IPS-11a (cell line): ENCODE results near the gene KIF23.

ENCODE experiments used
- H3K4me3 ChIP-seq: one replicate; pipeline ENCODE4 v1.5.1; 2013; ENCODE audit warnings: low read depth, low read length, control low read depth

The KIF23 gene

DNA sequence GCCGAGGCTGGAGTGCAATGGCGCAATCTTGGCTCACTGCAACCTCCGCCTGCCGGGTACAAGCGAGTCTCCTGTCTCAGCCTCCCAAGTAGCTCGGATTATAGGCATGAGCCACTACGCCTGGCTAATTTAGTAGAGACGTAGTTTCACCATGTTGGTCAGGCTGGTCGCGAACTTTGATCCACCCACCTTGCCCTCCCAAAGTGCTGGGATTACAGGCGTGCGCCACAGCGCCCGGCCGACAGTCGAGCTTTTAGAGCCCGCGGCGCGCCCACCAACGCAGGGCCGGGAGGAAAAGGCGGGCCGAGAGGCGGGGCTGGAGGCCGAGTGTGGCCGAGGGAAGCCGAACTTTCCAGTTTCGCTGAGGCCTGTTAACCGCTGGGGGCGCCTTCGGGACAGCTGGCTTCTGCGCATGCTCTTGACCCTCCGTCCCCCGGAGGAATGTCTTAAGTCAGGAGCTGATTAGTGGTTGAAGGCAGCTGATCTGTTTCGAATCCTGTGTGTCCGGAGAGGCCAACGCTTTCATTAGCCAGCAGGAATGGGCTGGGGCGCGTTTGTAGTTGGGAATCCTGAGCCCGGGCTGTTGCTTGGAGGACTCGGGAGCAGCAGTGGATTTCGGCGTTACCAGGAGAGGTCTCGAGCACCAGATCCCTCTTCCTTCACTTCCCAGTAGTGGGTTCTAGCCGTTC is 48.5 kb downstream of the KIF23 start:
- peak overlapping the region; percentile 36 for H3K4me3 ChIP-seq

DNA sequence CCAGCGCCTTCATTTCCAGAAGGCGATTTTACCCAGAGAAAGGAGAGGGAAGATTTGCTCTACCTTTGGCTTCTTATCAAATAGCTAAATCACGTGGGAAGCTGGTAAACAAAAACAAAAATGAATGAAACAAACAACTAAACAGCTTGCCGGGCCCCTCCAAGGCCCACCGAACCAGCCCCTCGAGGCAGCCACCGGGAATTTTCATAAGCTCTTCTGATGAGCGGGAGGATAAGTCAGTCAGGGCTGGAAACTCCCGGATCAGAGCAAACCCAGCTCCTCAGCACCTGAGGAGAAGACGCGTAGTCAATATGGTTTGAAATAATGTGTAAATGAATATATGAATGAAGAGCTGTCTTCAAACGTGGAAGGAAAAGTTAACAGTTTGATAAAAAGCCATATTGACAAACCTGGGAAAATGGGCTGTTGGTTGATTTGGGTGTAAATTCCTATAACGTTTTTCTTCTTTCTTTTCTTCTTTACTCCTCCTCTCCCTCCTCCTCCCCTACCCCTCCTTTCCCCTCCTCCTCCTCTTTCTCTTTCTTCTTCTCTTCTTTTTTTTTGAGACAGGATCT is 49.1 kb downstream of the KIF23 start:
- H3K4me3 ChIP-seq: peak overlapping the region; percentile 36

DNA sequence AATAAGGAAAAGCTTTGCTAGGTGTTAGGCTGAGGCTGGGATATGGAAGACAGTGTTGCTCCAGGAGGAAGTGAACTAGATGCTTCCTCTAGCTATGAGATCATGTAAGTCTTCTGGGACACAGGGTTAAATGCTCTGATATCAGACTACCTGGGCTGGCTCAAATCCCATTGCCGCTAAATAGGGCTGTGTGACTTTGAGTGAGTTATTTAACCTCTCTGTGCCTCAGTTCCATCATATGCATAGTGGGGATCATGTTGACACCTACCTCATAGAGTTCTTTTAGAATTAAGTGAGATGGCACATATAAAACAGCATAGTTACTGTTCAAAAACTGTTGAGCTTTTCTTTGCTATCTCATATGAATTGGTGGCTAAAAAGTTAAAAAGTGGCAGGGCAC is 51.1 kb downstream of the KIF23 start:
- H3K4me3 ChIP-seq: no peak overlapping the region

DNA sequence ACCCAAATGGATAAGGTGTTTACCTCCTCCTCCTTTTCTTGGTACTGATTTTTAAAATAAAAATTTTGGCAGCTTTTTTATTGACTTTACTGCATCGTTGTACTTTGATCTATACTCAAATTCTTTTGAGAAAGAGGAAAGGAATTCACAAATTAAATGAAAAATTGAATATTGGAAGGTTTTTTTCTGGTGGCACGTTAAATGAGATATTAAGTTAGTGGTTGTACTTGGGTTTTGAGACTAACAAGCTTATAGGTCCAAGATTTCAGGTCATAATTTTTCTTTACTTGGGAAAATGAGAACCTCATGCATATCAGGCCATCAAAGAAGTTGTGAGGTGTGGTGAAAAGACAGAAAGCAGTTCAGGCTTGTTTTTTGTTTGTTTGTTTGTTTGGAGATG is 52.6 kb downstream of the KIF23 start:
- no peak overlapping the region for H3K4me3 ChIP-seq

DNA sequence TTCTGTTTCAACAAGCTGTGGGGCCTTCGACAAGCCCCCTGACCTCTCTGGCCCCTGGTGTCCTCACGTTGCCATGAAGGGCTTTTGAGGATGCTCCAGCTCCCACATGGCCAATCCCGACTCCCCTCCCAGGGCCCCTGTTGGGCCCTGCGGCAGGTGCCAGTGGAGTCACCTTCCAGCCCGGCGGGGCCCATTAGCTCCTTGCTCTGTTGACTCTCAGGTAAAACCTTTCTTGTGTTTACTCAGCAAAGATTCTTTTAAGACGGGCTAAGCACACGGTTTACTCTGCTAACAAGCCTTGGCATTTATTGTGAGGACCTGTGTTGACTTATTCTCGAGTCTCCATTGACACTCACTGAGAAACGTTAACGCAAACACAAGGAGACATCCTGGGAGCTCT is 53.5 kb downstream of the KIF23 start:
- no peak overlapping the region for H3K4me3 ChIP-seq

DNA sequence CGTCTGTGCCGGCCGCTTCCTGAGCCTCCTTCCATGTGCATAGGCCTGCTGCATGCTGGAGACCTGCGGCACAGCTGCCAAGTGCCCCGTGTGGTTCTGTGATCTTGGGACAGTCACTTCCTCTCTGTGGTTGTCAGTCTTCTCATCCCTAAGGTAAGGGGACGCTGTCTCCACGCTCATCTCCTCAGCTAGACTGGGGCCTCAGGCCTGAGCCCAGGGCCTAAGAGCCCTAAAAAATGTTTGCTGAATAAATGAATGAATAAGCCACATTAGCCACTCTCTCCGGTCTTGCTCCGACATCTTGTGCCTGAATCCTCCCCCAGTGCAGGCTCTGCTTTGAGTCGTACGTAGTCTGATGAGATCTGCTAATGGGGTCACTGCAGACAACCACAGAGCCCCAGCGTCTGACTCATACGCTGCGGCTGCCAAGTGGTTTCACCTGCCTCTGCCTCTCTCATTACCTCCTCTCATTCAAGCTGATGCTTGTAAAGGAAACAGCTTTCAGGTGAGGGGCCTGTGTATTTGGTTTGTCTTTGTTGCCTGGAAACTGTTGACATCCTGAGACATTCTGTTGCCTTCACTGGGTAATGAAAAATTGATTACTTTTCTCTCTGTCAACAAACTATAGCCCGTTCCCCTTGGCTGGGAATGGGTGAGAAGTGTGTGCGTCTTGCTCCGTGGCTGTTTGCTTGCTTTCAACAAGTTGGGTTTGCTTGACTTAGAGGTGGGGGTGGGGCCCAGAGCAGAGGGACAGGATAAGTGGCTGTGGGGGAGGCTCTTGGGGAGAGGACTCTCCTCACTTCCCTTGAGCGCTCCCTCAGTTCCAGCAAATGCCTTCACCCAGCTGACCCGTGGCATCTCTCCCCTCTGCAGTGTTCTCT is 54.3 kb downstream of the KIF23 start:
- no peak overlapping the region for H3K4me3 ChIP-seq

DNA sequence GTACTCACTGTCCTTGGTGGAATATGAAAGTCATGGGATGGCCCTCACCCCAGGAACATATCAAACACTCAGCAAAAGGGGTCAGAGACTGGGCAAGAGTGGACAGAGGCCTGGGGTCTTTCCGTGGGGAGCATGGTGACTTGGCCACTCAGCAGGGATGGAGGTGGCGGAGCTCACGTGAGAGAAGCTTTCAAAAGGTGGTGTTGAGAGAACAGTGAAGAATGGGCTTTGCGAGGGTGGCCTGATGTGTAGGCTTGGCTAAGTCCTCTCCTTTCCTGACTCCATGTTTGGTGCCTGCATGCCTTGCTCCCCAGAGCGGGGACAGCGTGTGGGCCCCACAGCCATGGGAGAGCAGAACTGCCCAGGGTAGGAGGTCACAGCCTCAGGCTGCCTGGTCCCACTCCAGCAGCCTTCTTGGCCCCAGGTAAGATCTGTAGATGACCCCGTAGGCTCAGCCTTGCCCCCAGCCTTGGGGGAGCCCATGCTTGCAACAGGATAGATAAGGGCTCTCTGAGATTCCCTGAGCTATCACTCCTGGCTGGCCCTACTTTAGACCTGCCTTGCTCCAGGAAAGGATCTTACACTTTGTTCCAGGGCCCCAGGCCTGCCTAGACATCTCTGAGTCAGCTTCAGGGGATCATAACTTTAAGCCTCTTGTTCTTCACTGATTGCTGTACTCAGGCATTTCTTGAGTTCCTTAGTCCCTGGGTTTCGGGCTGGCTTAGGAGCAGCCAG is 55.5 kb downstream of the KIF23 start:
- H3K4me3 ChIP-seq: no peak overlapping the region

DNA sequence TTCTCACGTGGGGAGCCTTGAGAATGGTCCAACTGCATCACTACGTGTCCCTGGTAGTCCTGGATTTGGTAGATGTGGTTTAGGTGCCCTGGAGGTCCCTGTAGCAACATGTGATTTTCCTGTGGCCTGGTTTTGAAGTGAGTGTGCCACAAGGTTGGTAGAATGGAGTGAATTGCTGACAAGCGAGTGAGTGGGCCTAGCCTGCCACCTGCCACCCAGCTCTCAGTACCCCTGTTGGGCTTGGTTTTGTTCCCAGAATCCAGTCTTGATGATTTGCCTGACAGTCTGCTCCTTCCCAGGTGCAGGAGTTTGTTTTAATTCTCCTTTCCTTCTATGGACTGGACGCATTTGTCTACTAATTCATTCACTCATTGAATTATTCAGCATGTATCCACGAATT is 57.9 kb downstream of the KIF23 start:
- H3K4me3 ChIP-seq: no peak overlapping the region

DNA sequence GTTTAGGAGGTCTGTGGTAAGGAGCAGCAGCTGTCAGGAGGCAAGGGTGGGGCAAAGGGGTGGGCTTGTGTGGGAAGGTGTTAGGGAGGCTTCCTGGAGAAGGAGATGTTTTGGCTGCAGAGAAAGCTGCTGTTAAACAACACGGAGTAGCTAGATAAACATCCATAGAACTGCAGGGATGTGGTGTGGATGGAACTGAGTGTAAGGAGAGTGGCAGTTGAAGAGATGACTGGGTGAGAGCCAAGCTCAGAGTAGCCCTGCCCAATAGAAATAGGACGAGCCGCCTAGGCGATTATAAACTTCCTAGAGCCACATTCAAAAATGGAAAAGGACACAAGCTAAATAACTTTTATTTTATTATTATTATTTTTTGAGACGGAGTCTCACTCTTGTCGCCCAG is 58.4 kb downstream of the KIF23 start:
- no peak overlapping the region for H3K4me3 ChIP-seq

DNA sequence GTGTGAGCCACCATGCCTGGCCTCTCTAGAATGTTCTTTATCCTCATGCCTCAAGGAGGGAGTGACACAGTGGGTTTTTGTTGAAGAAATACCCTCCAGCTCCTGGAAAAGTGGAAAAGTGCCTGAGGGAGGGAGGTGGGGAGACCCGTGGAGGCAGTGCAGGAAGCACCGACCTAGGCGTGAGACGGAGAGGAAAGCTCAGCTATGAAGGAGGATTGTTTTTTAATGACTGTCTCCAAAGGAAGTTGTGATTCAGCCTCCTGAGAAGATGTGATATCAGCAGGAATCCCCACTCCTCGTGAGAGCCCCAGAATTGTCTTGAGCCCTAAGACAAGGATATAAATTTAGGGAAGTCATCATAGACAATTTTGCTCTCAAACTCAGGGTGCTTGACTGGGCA is 60.1 kb downstream of the KIF23 start:
- no peak overlapping the region for H3K4me3 ChIP-seq

DNA sequence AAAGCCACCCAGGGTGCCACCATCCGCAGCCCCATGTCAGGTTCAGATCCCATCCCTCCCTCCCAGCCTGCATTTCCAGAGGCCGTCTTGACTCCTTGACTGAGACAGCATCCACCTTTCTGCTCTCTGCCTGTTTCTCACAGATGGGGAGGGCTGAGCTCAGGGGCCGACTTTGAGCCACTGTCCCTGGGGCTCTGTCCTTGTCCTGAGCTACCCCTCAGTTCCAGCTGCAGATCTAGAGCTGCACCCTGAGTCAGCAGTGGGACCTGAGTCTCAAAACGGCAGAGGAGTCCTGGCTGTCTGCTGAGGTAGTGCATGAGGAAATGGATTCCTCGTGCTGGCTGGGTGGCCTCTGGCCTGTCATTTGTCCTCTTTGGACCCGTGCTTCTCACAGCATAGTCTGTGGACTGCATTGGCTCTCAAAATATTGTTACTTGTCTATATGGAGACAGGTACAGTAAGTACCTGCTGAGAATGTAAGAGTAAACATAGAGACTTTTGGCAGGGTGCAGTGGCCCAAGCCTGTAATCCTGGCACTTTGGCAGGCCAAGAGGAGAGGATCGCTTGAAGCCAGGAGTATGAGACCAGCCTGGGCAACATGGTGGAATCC is 60.8 kb downstream of the KIF23 start:
- H3K4me3 ChIP-seq: no peak overlapping the region

DNA sequence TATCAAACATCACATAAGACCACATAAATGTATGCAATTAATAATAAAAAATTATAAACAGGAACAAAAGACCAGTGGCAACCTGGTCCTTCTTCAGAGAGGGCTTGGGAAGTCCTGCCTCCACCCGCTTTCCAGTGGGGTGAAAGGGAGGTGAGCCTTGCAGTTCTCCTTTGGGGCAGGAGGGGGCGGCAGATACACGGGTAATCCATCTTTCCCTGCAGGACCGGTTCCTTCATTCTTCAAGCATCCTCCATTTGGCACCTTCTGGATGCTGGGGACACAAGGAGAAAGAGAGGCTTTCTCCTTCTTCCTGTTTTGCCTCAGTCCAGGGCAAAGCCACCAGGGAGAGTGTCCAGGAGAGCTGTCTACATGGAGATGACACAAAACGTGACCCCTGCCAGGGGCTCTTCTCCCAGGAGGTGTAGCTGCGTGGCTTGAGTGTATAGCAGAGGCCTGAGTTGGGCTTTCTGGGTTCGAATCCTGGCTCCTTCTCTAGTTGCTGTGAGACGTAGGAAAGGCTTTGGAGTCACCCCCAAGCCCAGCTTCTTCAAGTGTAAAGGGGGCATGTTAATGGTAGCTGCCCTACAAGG is 61.7 kb downstream of the KIF23 start:
- no peak overlapping the region for H3K4me3 ChIP-seq

DNA sequence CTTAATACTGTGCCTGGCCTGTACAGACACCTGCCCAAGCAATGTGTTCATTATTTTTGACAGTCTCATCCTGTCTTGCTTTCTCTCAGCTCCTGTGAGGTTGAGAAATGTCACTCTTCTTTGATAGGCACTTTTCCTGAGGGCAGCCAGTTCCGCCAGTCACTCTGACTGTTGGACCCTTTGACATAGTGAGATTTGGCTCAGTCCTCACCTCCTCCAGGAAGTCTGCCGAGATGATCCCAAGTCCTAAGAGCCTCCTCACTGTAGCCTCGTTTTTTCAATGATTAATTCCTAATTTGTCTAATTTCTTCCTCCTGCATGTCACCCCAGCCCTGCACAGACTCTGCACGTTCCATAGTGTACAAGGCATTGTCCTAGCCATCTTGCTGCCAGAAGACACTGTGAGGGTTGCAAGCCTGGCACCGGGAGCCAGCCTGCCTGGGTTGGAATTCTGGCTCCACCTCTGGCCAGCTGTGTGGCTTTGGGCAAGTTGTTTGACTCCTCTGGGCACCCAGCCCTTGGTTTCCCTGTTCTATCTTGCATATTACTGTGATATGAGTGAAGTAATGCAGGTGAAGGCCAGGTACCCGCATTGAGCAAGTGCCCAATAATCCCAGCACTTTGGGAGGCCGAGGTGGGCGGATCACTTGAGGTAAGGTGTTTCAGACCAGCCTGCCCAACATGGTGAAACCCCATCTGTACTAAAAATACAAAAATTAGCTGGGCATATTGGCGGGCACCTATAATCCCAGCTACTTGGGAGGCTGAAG is 62.7 kb downstream of the KIF23 start:
- H3K4me3 ChIP-seq: no peak overlapping the region

DNA sequence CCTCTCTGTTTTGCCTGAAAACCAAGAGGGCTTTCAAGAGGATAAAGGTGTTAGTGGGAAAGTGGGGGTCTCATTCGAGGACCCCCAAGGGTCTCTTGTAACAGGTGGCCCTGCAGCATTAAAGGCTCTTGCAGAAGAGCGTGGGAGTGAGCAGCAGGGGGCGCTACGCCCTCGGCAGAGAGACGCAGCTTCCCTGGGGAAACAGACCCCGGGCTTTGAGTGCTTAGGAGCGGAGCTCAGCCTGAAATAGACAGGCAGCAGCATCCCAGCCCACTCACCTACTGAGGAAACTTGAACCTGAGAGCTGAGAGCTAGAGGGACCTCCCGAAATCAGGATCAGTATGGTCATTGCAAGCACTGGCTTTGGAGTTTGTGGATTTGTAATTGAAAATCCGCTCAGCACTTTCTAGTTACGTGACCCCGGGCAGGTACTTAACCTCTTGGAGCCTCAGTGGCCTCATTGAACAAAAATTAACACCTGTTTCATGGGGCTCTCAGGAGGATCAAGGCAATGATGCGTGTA is 64.2 kb downstream of the KIF23 start:
- no peak overlapping the region for H3K4me3 ChIP-seq

DNA sequence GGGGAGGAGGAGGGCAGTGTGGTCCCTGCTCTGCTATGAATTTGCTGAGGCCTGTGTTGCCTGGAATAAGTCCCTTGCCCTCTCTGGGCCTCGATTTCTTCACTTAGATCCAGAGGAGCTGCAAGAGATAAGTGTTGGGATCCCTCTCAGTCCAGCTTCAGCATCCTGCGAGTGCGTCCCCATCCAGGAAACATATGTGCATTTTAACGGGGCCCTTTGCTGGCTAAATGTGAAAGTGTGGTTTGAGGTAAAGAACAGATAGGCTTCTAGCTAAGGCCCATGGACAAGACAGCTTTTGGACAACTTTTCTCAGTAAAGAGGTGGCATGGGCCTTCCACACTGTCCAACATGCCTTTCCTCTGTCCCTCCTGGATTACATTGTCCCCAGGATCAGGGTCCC is 64.9 kb downstream of the KIF23 start:
- H3K4me3 ChIP-seq: no peak overlapping the region

DNA sequence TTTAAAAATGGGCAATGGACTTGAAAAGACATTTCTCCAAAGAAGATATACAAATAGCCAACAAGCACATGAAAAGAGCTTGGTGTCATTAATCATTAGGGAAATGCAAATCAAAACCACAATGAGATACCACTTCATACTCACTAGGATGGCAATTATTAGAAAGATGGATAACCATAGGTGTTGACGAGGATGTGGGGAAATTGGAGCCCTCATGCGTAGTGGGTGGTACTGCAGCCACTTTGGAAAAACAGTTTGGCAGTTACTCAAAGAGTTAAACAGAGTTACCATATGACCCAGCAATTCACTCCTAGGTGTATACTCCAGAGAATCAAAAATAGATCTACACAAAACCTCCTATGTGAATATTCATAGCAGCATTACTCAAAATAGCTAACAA is 65.8 kb downstream of the KIF23 start:
- H3K4me3 ChIP-seq: no peak overlapping the region

DNA sequence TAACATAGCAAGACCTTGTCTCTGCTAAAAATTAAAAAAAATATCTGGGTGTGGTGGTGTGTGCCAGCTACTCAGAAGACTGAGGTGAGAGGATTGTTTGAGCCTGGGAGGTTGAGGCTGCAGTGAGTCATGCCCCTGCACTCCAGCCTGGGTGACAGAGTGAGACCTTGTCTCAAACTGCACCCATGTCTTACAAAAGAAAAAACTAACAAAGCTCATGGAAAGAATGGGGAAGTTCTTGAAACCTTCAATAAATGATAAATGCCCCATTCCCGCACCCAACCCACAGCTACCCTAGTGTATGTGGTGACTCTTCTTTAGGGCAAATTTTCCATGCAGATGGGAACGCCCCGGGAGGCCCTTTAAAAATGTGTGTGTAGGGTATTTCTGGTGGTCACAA is 66.8 kb downstream of the KIF23 start:
- H3K4me3 ChIP-seq: no peak overlapping the region

DNA sequence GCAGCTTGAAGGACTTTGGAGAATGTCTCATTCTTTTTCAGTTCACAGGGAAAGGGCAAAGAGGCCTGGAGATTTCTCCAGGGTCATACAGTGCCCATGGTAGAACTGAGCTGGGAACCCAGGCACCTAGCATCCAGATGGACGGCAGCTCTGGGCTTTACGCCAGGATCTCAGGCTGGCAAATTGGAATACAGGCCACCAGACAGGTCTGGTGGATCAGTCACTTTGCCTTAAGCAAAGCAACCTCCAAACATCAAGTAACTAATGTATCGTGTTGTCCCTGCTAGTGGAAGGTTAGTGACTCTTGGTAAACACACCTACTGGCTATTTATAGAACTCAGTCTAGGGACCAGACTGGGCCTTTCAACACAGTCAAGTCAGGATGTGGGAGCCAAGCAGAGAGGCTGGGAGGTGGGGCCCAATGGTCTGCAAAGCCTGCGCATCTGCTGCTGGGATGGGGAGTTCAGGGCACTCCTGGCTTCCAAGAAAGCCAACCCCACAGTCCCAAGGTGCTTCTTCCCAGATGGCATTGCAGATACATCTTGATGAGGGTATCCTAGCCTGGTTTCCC is 68.6 kb downstream of the KIF23 start:
- H3K4me3 ChIP-seq: no peak overlapping the region

DNA sequence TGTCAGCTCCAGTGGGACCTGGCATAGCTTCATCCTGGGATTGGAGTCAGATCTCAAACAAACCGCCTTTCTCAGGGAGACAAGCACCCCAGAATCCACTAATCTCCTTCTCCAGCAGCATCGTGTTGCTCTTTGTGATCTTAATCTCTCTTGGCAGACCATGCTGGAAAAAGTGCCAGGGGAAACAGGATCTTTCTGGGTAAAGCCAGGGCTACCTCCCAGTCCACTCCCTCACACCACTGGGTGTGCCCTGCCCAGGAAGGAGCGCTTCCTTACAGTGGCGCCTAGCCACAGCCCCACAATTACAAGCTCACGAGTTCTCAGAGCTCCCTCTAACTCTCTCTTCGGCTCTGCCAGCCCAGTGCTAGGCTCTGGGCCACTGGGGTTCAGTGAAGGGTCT is 70.7 kb downstream of the KIF23 start:
- no peak overlapping the region for H3K4me3 ChIP-seq
